SH-SY5Y (cell line): ENCODE measurements around the gene GMPR2.

ENCODE experiments used
- GATA2 ChIP-seq: IDR thresholded peaks from 2 replicates; pipeline ENCODE4 v1.6.1; 2011; ENCODE audit warnings: mild to moderate bottlenecking, low read depth, low read length
- GATA3 ChIP-seq: IDR thresholded peaks from 2 replicates; pipeline ENCODE4 v1.6.1; 2011; ENCODE audit warnings: low read depth, mild to moderate bottlenecking, low read length, moderate library complexity

Gene GMPR2

DNA sequence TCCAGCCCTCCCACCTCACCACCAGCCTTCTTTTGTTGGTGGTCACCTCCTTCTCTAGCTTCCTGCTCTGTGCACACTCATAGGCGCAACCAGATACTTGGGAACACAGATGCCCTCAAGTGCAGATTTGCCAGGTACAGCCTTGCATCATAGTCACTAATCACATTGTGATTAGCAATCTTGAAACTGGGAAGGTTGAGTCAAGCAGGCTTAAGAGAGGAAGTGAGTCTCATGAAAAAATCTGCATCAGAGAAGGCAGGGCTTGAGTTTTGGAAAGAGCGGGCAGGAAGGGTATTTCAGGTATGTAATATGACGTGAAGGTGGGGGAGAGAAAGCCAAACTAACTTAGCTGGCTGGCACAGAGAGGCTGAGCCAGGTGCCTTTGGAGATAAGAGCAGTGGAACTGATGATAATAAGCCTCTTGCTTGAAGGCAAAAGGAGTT is 41.4 kb downstream of the GMPR2 start:
- TF ChIP-seq GATA2 (no peak), GATA3 (no peak)

DNA sequence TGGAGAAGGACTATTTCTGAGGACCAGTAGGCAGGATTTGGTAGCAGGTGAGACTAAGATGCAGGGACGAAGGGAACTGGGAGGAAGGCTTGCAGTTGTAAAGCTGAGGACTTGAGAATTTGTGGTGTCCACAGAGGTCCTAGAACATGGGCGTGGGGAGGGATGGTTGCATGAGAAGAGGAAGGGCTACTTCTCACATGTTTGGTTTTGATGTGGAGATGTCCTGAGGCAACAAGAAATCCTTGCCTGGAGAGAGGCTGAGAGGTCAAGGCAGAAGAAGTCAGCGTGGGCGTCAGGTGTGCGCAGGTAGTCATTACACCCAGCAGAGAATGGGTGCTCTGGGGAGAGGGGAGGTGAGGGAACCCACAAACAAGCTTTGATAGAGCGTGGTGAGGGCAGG is 44.3 kb downstream of the GMPR2 start:
- TF ChIP-seq GATA3: no peak

DNA sequence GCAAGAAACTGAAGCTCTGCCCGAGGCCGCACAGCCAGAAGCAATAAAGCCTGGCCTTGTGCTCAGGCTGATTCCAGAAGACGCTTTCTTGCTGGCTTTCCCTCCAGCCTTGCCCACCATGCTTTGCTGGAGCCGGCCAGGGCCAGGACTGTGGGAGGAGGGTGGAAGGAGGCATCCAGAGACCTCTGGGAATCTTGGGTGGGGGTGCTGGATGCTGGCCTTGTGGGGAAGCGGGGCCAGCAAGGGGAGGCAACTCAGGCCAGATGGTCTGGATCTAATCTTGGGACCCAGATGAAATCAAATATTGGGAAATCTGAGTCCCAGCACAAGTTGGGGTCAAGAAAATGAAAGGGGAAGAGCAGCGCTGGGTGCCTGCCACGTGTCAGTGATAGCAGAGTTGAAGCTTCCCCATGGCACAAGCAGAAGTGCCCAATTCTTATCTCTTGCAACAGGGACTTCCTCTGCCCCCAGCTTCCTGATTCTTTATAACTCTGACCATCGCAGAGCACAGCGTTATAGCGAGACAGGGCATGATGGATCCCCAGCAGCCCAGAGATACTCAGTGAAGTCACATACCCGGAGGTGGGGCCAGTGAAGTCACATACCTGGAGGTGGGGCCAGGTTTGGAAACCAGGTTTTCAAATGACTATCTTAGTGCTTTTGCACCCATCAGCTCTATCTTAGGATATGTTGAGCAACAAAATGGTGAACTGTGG is 45.0 kb downstream of the GMPR2 start:
- TF ChIP-seq GATA2: no peak
- no peak for TF ChIP-seq GATA3

DNA sequence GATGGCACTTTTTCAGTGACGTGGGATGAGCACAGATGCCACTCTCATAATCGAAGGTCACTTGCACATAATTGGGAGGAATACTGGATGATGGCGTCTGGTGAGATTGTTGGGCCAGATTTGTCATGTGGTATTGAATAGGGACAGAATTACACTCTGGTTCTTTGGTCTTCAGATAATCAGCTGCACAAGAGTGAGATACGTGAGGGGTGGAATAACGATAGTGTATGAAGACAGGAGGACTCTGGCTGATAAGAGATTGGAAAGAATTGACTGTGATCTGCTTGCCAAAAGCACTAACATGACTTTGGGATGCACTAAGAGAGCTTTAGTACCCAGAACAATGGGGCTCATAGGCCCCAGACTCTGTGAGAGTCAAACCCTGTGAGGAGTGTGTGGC is 45.7 kb downstream of the GMPR2 start:
- TF ChIP-seq GATA2 (no peak), GATA3 (no peak)

DNA sequence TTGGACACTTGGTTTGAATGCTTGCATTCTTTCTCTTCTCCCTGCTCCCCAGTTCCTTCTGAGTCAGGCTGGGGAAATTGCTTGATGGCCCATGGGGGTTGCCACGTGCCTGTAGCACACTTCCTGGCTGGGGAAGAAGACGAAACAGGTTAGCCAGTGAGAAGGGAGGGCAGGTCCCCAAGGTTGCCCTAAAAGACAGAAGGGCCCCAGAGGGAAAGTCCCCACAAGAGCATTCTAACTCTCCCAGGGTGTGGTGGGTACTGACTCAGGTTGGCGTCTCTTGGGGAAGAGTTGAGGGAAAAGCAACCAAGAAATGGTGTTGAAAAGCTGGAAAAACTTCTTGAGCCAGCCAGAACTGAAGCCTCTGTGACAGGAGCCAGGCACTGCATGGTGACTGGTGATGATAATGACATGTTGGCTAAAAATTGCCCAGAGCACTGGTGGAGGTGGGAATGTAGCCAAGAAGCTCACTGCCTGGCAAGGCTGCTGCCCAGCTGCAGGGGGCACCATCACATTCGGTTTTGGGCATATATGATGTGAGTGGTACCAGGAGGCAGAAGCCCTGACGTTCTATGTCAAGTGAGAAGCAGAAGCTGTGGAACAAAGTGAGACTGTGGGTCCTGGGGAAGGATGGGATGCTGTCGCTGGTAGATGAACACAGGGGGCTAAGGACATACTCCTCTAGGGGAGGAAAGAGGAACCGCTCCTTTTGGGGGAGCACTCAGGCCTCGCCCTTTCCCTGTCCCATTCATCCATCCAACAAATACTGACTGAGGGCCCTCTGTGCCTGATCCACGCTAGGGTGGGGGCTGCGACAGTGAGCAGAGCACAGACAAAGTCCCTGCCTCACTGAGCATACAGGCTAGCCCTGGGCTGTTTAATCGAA is 46.8 kb downstream of the GMPR2 start:
- no peak for TF ChIP-seq GATA3
- no peak for TF ChIP-seq GATA2

DNA sequence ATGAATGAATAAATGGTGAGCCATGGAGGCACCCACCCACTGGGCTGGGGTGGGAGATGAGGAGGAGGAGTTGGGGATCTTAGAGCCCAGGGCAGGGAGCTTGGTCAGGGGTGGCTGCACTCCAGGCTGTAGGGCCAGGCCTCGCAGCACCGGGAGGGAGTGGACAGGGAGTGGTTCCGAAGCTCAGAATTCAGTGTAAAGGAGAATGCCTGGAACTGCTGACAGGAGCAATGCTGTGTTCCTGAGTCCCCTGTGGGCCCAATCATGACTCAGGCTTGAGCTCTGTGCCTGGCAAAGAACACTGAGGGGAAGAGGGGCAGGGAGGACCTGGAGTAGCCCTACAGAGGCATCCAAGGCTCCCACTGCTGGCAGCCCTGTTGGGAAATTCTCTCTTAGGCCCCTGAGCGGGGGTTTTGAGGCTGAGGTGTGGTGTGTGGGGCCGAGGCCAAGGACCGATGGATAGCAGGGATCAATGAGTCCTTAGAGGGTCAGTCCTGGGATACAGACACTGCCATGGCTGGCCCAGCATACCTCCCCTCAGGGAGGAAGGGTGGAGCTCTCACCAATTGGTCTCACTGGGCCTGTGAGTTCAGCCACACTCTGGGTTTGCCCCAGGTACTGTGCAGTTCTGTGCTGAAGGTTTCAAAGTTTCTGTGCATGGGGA is 48.2 kb downstream of the GMPR2 start:
- TF ChIP-seq GATA3: no peak
- TF ChIP-seq GATA2: no peak

DNA sequence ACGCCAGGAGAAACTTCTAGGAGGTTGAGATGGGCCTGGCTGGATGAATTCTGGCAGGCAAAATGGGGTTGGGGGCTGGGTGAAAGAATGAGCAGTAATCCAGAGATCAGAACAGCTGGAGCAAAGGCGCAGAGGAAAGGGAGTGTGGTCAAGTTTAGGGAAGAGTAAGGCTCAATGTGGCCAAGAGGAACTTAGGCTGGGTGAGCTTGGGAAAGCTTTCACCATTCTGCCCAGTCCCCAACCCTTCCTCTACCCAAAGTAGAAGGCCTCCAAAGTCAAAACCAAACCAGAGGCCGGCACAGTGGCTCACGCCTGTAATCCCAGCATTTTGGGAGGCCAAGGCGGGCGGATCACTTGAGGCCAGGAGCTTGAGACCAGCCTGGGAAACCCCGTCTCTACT is 48.9 kb downstream of the GMPR2 start:
- TF ChIP-seq GATA2: no peak
- no peak for TF ChIP-seq GATA3

DNA sequence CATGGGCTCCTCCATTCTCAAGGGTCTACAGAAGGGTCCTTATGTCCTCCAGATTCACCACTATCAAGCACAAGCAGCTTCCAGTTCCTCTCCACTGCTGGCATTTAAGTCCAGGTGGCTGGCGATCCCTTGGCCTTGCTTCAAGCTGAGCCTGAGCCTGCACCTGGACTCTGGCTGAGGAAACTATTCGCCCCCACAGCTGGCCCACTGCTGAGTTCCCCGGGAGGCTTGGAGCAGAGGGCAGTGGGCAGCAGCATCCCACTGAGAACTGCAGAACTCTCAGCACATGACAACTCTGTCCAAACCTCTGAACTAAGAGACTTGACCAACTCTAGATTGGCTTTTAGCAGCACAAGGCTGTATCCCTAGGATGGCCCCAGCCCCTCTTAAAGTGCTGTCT is 50.0 kb downstream of the GMPR2 start:
- TF ChIP-seq GATA2: no peak
- no peak for TF ChIP-seq GATA3

DNA sequence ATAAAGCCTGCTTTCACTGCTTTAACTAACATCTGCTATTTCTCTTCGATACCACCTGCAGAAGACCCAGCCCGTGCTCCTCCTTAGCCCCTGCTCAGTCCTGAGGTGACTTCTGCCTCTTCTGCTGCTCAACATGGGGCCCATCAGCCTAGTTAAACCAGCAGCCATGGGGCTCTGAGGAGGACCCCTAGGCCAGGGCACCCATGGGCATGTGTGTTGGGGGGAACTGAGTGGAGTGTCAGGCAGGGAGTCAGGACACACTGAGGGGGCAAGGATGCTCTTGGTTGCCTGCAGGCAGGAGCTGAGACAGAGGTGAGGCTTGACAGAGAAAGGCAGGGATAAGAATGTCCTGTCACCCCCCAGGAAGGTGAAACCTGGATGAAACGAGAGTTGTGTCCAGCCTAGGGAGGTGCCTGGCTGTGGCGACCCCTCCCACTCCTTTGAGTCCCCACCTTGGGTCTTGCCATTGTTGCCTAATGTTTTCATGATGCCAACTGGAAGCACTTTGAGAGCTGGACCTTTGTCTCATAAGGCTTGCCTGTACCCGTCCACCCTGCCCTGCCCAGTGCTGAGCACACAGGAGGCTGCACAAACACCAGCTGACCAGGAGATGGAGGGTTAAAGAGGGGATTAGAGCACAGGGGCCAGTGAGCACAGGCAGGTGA is 51.2 kb downstream of the GMPR2 start:
- TF ChIP-seq GATA2 (no peak), GATA3 (no peak)

DNA sequence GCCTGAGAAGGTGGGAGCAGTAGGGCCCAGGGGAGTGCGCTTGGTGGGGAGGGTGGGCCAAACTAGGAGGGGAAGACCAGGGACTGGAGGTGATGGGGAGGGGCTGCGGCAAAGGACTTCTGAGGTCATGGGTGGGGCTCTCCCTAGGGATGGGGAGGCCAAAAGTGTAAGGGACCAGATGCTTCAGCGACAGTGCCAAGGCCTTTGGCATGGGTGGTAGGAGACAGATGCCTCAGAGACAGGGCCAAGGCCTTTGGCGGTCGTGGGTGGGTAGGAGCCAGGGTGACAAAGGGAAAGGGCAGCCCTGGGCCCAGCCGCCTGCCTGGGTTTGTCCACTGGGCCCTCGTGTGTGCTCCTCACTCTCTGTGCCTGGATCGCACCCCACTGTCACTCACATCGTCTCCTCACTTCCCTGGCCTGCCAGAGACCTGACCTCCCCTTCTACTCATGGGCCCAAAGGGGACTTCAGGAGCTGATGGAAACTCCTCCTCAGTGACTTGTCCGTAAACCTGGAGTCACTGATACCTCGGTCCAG is 51.8 kb downstream of the GMPR2 start:
- TF ChIP-seq GATA3: no peak

DNA sequence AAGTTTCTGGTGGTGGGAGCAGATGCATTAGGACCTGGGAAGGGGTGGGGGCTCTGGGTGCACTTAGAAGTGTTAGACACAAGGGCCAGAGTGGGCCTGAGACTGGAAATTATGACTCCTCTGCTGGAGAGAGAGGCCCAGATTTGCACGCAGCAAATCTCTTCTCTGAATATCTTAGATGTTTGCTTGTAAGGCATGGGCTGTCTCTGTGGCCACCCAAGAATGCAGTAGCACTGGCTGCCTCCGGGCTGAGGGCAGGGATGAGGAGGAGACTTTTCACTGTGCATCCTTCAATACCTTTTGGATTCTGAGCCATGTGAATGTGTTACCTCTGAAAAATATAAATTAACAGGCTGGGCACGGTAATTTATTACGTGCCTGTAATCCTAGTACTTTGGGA is 52.6 kb downstream of the GMPR2 start:
- TF ChIP-seq GATA3 (no peak), GATA2 (no peak)

DNA sequence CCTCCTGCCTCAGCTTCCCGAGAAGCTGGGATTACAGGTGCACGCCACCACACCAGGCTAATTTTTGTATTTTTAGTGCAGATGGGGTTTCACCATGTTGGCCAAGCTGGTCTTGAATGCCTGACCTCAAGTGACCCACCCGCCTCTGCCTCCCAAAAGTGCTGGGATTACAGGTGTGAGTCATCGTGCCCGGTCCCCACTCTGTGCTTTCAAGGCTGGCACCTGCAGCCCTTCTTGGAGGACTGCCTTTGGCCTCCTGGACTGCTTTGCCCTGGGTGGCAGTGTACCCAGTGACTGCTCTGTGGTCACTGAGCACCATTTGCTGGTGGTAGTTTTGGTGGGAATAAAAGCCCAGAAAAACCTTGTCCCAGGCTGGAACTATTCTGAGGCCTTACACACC is 54.3 kb downstream of the GMPR2 start:
- TF ChIP-seq GATA3 (no peak), GATA2 (no peak)
